B cell (primary cell): ENCODE results near the gene MED26. TPM values are rescaled to one million over a fixed set of nuclear protein-coding genes. Genes with fewer than 3 reads are reported as not detected.

Source experiments
- ATAC-seq: fragments of 200-7000 bp; cut with Tn5 transposase; one replicate; pipeline ENCODE4 v1.10.0; 2021; ENCODE audit warnings: low read depth, mild to moderate bottlenecking, moderate number of reproducible peaks, moderate library complexity
- CTCF ChIA-PET: fragments of 350-600 bp; sonication (Branson Sonifier 250); formaldehyde crosslinking; loops from one replicate; lab custom pipeline; 2021; ENCODE audit warnings: antibody characterized with exemption, inconsistent platforms; lab: Charles Lee
- POLR2A ChIA-PET: fragments of 350-600 bp; sonication (Branson Sonifier 250); formaldehyde crosslinking; loops from one replicate; lab custom pipeline; 2021; ENCODE audit warnings: antibody characterized with exemption; lab: Charles Lee
- DNase-seq: peaks from one replicate; pipeline ENCODE4 v3.0.0; 2013
- H2AFZ ChIP-seq: 2 replicates; pipeline ENCODE4 v1.6.1; 2012; ENCODE audit warnings: mild to moderate bottlenecking, low read depth, low read length; ENCODE audit not compliant: insufficient read depth, poor library complexity, severe bottlenecking
- H3K27ac ChIP-seq, 2 donors: 1 replicate in 1 of 2; 2 replicates in 1 of 2; pipeline ENCODE4 v1.5.1; 2012 to 2013; ENCODE audit warnings: low read length in 2 of 2, mild to moderate bottlenecking in 2 of 2, moderate library complexity in 1 of 2
- H3K27me3 ChIP-seq, 4 experiments: fragments of 200-600 bp in 1 of 4; sonication (generic) in 1 of 4; replicated peaks in 1 of 4; 1 replicate in 2 of 4; 2 replicates in 2 of 4; pipeline versions ENCODE4 v1.6.1 to v1.7.0; 2013 to 2016; ENCODE audit warnings: low read length in 3 of 4, mild to moderate bottlenecking in 2 of 4, mixed read lengths in 1 of 4, moderate library complexity in 1 of 4; ENCODE audit not compliant: insufficient read depth in 4 of 4, control insufficient read depth in 3 of 4; ENCODE audit errors: control extremely low read depth in 1 of 4
- H3K36me3 ChIP-seq, 2 experiments: replicated peaks in 1 of 2; 1 replicate in 1 of 2; 2 replicates in 1 of 2; pipeline versions ENCODE4 v1.6.1 to v1.7.1; 2013; ENCODE audit warnings: low read length in 1 of 2; ENCODE audit not compliant: insufficient read depth in 2 of 2, control insufficient read depth in 1 of 2; ENCODE audit errors: control extremely low read depth in 1 of 2, extremely low read depth in 1 of 2
- H3K4me1 ChIP-seq, 2 donors: fragments of 200-600 bp in 1 of 2; sonication (generic) in 1 of 2; 1 replicate in 1 of 2; 2 replicates in 1 of 2; pipeline versions ENCODE4 v1.5.1 to v1.6.1; 2013 to 2017; ENCODE audit warnings: low read length in 2 of 2; ENCODE audit not compliant: control insufficient read depth in 2 of 2, insufficient read depth in 2 of 2
- H3K4me2 ChIP-seq: replicated peaks from 2 replicates; pipeline ENCODE3; 2012; ENCODE audit warnings: mild to moderate bottlenecking, low read depth, low read length; ENCODE audit not compliant: poor library complexity, severe bottlenecking
- H3K4me3 ChIP-seq, 5 experiments: fragments of 200-600 bp in 1 of 5; sonication (generic) in 1 of 5; 1 replicate in 3 of 5; 2 replicates in 2 of 5; pipeline versions ENCODE4 v1.5.1 to v1.7.0; 2011 to 2016; ENCODE audit warnings: low read length in 4 of 5, mild to moderate bottlenecking in 4 of 5, low read depth in 2 of 5, control low read depth in 1 of 5, moderate library complexity in 1 of 5; ENCODE audit not compliant: insufficient read depth in 1 of 5; ENCODE audit errors: control extremely low read depth in 1 of 5, extremely low read depth in 1 of 5
- H3K79me2 ChIP-seq: fragments of 200-600 bp; sonication (generic); one replicate; pipeline ENCODE4 v1.6.0; 2016; ENCODE audit warnings: low read length; ENCODE audit not compliant: control insufficient read depth, insufficient read depth
- H3K9ac ChIP-seq: fragments of 200-600 bp; sonication (generic); 2 replicates; pipeline ENCODE4 v1.6.1; 2017; ENCODE audit warnings: mild to moderate bottlenecking, low read length, moderate library complexity
- H3K9me3 ChIP-seq, 3 donors: one replicate each; pipeline versions ENCODE4 v1.6.1 to v1.7.1; 2013; ENCODE audit warnings: low read length in 2 of 3; ENCODE audit not compliant: control insufficient read depth in 2 of 3, insufficient read depth in 1 of 3; ENCODE audit errors: control extremely low read depth in 1 of 3
- H4K20me1 ChIP-seq: 2 replicates; pipeline ENCODE4 v1.6.0; 2012; ENCODE audit warnings: mild to moderate bottlenecking, low read length; ENCODE audit not compliant: insufficient read depth, control insufficient read depth, poor library complexity, severe bottlenecking
- H3K27ac Mint-ChIP-seq: one replicate; pipeline ENCODE4 v1.8.0; 2021; ENCODE audit warnings: mixed read lengths
- H3K27me3 Mint-ChIP-seq: one replicate; pipeline ENCODE4 v1.8.0; 2021; ENCODE audit warnings: mixed read lengths
- H3K4me1 Mint-ChIP-seq: one replicate; pipeline ENCODE4 v1.8.0; 2021; ENCODE audit warnings: mixed read lengths
- H3K4me3 Mint-ChIP-seq: one replicate; pipeline ENCODE4 v1.8.0; 2021; ENCODE audit warnings: mixed read lengths
- H3K9me3 Mint-ChIP-seq: one replicate; pipeline ENCODE4 v1.8.0; 2022; ENCODE audit warnings: mixed read lengths; ENCODE audit not compliant: insufficient read depth
- EZH2 ChIP-seq: IDR thresholded peaks from 2 replicates; pipeline ENCODE4 v1.6.1; 2012; ENCODE audit warnings: borderline replicate concordance, low read depth, mild to moderate bottlenecking, moderate library complexity, low read length; ENCODE audit not compliant: insufficient read depth, poor library complexity, severe bottlenecking
- WGBS: methylation state at CpG from one replicate; pipeline ENCODE4 v1.1.5; 2013; ENCODE audit warnings: missing lambda C conversion rate; ENCODE audit not compliant: insufficient coverage; 5-methylcytosine and 5-hydroxymethylcytosine counted together
- intact Hi-C: fragments of 100-400 bp; cut with micrococcal nuclease; formaldehyde crosslinking; loops from one replicate; pipeline ENCODE4 v1.10.0; 2022
- polyA plus RNA-seq: library from polyadenylated mRNA; depleted of rRNA; stranded (reverse); fragments of >200 nt; gene quantifications from 2 replicates; pipeline ENCODE4 v1.2.3, GENCODE V29; 2012
- total RNA-seq, 2 donors: library from RNA; stranded (reverse); fragments of 120-200 nt in 1 of 2; gene quantifications; 1 replicate in 1 of 2; 2 replicates in 1 of 2; pipeline versions ENCODE4 v1.2.3 to v1.2.4, GENCODE V29; 2013 to 2022
- TF ChIP-seq, protein P1 (sequence below): fragments of 200-600 bp; IDR thresholded peaks from one replicate; pipeline ENCODE4 v1.8.0; 2022; ENCODE audit warnings: antibody characterized with exemption, mild to moderate bottlenecking

Gene MED26
- total and polyA plus RNA-seq, 2 donors (not counting 1 experiment from before 2014, with no cell fraction given): 15.6 to 33.6 TPM

DNA sequence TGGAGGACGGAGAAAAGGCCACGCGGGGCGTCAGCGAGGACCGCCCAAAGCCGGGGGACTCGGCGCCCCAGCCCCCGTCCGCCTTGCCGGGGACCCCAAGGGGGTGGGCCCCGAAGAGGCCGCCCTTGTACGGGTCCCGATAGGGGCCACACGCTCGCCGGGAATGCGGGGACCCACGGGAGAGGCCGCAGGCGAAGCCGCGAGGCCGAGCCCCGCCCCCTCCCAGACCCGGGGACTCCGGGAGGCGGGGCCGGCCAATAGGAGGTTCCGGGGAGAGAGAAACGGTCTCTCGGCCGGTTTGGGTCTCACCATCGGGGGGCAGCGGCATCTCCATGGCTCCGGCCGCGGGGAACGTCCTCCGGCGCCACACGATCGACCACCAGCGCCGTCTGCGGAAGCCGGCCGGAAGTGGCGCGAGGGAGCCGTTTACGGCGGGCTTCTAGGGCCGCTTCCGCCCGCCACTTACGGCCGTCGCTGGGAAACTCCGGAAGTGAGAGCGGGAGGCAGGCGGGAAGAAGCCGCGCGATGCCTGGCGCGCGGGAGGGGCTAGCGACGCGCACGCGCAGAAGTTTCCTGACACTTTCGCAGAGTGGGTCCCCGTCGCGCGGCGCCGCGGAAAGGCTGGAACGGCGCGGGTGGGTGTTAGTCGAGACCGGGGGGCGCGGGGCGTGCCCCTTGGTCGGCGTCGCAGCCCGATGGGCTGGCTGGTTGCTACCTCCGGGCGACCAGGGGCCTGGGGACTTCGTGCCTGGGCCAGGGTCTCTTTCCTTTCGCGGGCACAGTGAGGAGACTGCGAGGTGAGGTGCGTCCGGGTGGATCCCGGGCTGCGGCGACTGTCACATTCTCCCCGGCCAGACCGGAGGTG lies 85.7 kb downstream of the MED26 start, which contains the start of gene CHERP:
CHERP (minus strand) TSS at position 393 of the 865 bp plus-strand sequence; CDS start at position 334, 59 bp downstream.
- ChIA-PET CTCF (interaction anchor here (1.0 kb wide), 1 partner anchor 46 kb away, joined by 4 read pairs; no protein-coding TSS in a partner anchor), POLR2A (interaction anchor here (0.6 to 1.6 kb wide), 7 partner anchors 42 to 170 kb away, joined by 3 to 8 read pairs (median 4); partner anchors contain the start of genes SMIM7 and TMEM38A)
- no peaks in the 10 kb centered on the region for H3K27me3 Mint-ChIP-seq
- intact Hi-C loops: loop anchor here (1.0 to 5.0 kb wide), 8 partner anchors 30 to 345 kb away; partner anchors contain the start of genes AP1M1, C19orf44, CALR3 and MED26
- no peaks in the 10 kb centered on the region for H3K27me3 ChIP-seq
- H3K27ac ChIP-seq: peak within 1 kb of the TSS; percentile 61 to 77
- peak within 1 kb of the TSS; percentile 79 for H3K4me2 ChIP-seq
- H3K4me1 Mint-ChIP-seq: peaks cover 55% of the 10 kb centered on the region
- peak; percentile 97 for DNase-seq
- H2AFZ ChIP-seq: peak within 1 kb of the TSS; percentile 90
- H3K9me3 ChIP-seq: no peaks in the 10 kb centered on the region
- peak within 1 kb of the TSS; percentile 76 to 90 (median 88) for H3K4me3 ChIP-seq
- under 1% methylated on average over 108 of the region's 108 CpGs for WGBS
- H3K79me2 ChIP-seq: peaks cover 91% of the 10 kb centered on the region
- peaks cover 51% of the 10 kb centered on the region for H4K20me1 ChIP-seq
- H3K4me1 ChIP-seq: peaks cover 29 to 52% of the 10 kb centered on the region in 2 donors
- TF ChIP-seq, protein P1, sequence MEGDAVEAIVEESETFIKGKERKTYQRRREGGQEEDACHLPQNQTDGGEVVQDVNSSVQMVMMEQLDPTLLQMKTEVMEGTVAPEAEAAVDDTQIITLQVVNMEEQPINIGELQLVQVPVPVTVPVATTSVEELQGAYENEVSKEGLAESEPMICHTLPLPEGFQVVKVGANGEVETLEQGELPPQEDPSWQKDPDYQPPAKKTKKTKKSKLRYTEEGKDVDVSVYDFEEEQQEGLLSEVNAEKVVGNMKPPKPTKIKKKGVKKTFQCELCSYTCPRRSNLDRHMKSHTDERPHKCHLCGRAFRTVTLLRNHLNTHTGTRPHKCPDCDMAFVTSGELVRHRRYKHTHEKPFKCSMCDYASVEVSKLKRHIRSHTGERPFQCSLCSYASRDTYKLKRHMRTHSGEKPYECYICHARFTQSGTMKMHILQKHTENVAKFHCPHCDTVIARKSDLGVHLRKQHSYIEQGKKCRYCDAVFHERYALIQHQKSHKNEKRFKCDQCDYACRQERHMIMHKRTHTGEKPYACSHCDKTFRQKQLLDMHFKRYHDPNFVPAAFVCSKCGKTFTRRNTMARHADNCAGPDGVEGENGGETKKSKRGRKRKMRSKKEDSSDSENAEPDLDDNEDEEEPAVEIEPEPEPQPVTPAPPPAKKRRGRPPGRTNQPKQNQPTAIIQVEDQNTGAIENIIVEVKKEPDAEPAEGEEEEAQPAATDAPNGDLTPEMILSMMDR: no peak
- no peak for TF ChIP-seq EZH2
- H3K4me3 Mint-ChIP-seq: peak within 1 kb of the TSS; percentile 91
- H3K27ac Mint-ChIP-seq: peak within 1 kb of the TSS; percentile 89
- ATAC-seq: peak; percentile 81
- peak within 1 kb of the TSS; percentile 80 for H3K9ac ChIP-seq
- H3K36me3 ChIP-seq: peaks cover 0 to 20% of the 10 kb centered on the region in 2 experiments
- H3K9me3 Mint-ChIP-seq: no peaks in the 10 kb centered on the region
